Measurements from ENCODE around the gene LMF2.

LMF2 gene

DNA sequence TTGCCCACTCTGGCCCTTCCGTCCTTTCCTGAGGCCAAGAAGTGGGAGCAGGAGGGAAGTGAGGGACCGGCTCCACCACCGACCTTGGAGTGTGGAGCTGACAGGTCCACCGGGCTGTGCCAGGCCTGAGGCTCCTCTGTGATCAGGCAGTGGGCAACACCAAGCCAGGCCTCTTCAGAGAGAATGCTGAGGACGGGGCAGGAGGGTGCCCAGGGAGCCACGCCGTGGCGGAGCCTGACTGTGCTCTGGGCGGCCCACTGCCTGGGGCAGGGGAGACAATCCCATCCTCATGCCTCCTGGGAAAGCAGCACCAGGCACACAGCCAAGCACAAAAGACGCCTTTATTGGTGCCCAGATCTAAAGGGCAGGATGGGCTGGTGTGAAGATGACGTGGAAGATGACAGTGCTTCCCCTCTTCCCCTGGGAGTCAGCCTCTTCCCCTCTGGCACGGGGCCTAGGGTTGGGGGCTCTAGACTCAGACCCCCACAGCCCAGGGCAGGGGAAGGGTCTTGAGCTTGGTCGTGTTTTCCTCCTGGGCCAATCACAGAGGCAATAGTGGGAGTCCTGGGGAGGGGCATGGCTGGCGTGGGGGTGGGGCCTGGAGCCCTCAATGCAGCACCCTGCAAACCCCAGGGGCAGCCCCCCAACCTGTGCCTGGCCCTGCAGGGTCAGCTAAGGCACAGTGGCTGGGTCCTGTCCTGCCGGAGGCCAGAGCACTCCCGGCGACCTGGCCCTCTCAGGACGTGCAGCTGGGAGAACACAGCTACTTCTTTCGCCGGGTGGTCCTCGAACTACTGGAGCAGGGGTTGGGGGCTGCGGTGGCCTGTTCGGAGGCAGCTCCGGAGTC, 4.7 kb downstream of the LMF2 start:
- Histone ChIP-seq H3K36me3 (ENCODE audit: control insufficient read depth, insufficient read depth, low read length) (peaks cover 4% of the 10 kb centered on the region), H3K4me1 (ENCODE audit: control insufficient read depth, insufficient read depth, low read length) (no peaks in the 10 kb centered on the region), H3K27me3 (ENCODE audit: control insufficient read depth, insufficient read depth, low read length, poor library complexity, severe bottlenecking) (no peaks in the 10 kb centered on the region), H3K9me3 (ENCODE audit: control insufficient read depth, low read length) (no peaks in the 10 kb centered on the region), H3K27ac (ENCODE audit: insufficient read depth, low read depth, low read length, poor library complexity, severe bottlenecking) (no peak overlapping the region), H3K4me3 (ENCODE audit: insufficient read depth, low read depth, low read length) (no peak overlapping the region)
- WGBS, 2 experiments, result 93 to 96% methylated on average over 24 of the region's 24 CpGs

DNA sequence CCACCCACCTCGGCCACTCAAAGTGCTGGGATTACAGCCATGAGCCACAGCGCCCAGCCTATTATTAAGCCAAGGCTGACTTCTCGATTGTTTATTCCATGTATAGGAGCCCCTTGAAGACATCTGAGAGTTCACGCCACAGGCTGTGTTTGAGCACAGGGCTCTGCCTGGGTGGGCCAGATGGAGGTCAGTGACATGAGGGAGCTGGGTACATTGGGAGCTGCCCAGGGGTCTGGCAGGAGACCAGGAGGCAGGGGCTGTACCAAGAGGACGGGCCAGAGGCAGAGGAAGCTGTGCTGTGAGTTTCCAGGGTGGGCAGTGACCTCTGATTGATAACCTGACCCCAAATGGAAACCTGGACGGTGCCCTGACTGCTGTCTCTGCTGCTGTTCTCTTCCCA, 5.4 kb downstream of the LMF2 start:
- no peak overlapping the region for H3K4me3 ChIP-seq (ENCODE audit: insufficient read depth, low read depth, low read length)
- no peaks in the 10 kb centered on the region for H3K4me1 ChIP-seq (ENCODE audit: control insufficient read depth, insufficient read depth, low read length)
- 93 to 94% methylated on average over 6 of the region's 6 CpGs for WGBS, 2 experiments
- peaks cover 4% of the 10 kb centered on the region for H3K36me3 ChIP-seq (ENCODE audit: control insufficient read depth, insufficient read depth, low read length)
- H3K9me3 ChIP-seq (ENCODE audit: control insufficient read depth, low read length), result no peaks in the 10 kb centered on the region
- H3K27ac ChIP-seq (ENCODE audit: insufficient read depth, low read depth, low read length, poor library complexity, severe bottlenecking), result no peak overlapping the region
- no peaks in the 10 kb centered on the region for H3K27me3 ChIP-seq (ENCODE audit: control insufficient read depth, insufficient read depth, low read length, poor library complexity, severe bottlenecking)

DNA sequence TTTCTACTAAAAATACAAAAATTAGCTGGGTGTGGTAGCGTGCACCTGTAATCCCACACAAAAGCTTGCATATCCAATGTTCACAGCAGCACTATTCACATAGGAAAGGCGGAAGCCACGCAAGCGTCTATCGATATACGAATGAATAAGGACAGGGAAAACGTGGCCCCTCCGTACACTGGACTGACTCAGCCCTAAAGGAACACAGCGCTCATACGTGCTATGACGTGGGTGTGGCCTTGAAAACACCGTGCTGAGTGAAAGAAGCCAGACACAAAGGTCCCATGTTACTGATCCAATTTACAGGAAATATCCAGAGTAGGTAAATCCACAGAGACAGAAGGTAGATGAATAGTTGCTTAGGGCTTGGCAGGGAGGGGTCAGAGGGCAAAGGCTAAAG, 7.0 kb downstream of the LMF2 start:
- WGBS, 2 experiments, result 95 to 96% methylated on average over 12 of the region's 12 CpGs
- no peak overlapping the region for H3K27ac ChIP-seq (ENCODE audit: insufficient read depth, low read depth, low read length, poor library complexity, severe bottlenecking)
- no peaks in the 10 kb centered on the region for H3K9me3 ChIP-seq (ENCODE audit: control insufficient read depth, low read length)
- H3K36me3 ChIP-seq (ENCODE audit: control insufficient read depth, insufficient read depth, low read length), result peaks cover 3% of the 10 kb centered on the region
- H3K27me3 ChIP-seq (ENCODE audit: control insufficient read depth, insufficient read depth, low read length, poor library complexity, severe bottlenecking), result no peaks in the 10 kb centered on the region
- no peaks in the 10 kb centered on the region for H3K4me1 ChIP-seq (ENCODE audit: control insufficient read depth, insufficient read depth, low read length)
- H3K4me3 ChIP-seq (ENCODE audit: insufficient read depth, low read depth, low read length), result no peak overlapping the region

DNA sequence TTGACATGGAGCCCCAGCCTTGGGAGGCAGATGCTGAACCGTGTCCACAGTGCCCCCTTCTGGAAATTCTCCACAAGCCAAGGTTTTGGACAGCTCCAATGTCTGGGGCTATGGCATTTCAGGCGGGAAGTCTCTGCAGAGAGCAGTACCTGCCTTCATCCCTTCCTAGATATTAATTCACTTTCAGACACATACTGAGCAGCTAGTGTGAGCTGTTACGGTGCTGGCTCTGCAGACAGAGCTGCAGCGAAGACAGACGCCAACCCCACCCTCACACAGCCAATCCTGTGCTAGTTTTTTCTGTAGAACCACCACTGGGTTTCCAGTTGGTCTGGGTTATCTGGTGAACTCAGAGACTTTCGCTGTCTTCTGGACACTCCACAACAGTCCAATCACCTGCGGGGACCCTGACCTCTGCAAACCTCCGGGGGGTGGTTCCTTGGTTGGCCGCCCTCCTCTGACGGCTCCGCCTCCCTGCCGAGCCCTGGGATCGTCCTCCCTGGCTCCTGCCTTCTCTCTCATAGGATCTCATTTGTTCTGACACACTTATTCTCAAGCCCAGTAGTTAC, 9.1 kb downstream of the LMF2 start:
- Histone ChIP-seq H3K27me3 (ENCODE audit: control insufficient read depth, insufficient read depth, low read length, poor library complexity, severe bottlenecking) (no peaks in the 10 kb centered on the region), H3K9me3 (ENCODE audit: control insufficient read depth, low read length) (no peaks in the 10 kb centered on the region), H3K4me3 (ENCODE audit: insufficient read depth, low read depth, low read length) (no peak overlapping the region), H3K36me3 (ENCODE audit: control insufficient read depth, insufficient read depth, low read length) (no peaks in the 10 kb centered on the region), H3K27ac (ENCODE audit: insufficient read depth, low read depth, low read length, poor library complexity, severe bottlenecking) (no peak overlapping the region), H3K4me1 (ENCODE audit: control insufficient read depth, insufficient read depth, low read length) (no peaks in the 10 kb centered on the region)
- 29 to 32% methylated on average over 13 of the region's 13 CpGs for WGBS, 2 experiments

DNA sequence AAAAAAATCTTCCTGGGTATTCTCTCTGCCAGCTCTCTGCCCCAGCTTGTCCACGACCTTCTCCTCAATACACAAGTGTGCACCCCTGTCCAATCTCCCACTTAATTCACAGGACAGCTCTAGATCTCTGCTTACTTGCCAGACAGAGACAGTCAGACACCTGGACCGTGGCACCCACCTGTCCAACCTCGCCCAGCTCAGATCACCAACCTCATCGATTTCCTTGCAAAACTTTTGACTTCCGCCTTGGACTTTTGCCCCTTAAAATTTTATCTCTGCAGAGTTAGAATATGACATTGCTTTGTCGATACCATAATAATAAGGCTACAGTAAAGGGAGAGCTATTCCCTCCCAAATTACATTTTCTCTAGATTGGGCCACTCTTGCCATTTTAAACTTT, 10.4 kb downstream of the LMF2 start:
- Histone ChIP-seq H3K9me3 (ENCODE audit: control insufficient read depth, low read length) (no peaks in the 10 kb centered on the region), H3K4me3 (ENCODE audit: insufficient read depth, low read depth, low read length) (no peak overlapping the region), H3K27me3 (ENCODE audit: control insufficient read depth, insufficient read depth, low read length, poor library complexity, severe bottlenecking) (no peaks in the 10 kb centered on the region), H3K36me3 (ENCODE audit: control insufficient read depth, insufficient read depth, low read length) (no peaks in the 10 kb centered on the region), H3K4me1 (ENCODE audit: control insufficient read depth, insufficient read depth, low read length) (no peaks in the 10 kb centered on the region), H3K27ac (ENCODE audit: insufficient read depth, low read depth, low read length, poor library complexity, severe bottlenecking) (no peak overlapping the region)
- whole genome bisulfite sequencing, 2 experiments, result 92 to 93% methylated on average over 6 of the region's 6 CpGs

DNA sequence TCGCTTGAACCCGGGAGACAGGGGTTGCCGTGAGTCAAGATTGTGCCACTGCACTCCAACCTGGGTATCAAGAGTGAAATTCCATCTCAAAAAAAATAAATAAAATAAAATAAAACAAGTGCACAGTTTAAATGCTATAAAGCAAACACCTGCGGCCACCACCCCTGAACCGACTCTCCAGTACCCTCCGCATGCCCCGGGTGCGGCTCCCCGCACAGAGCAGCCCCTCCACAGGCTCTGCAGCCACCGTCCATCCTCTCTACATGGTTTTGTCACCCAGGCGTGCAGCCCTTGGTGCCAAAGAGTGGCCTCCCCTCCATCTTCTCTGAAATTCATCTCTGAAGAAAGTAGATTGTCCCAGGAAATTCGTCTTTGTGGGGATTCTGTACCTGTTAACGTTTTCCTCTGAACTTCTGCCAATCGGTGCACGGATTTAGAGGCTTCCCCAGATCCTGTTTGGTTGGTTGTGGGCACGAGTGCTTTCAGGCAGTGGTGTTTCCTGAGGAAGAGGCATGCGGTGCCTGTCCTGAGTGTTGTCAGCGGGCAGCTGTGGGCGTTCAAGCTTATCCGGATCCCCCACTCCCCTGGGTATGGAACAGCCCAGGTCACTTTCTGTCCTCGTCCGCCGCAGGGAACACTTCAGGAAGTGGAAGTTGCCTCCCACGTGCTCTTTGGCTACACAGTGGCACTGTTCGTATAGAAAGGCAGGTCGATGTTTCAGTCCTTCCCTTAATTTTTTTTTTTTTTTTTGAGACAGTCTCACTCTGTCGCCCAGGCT, 16.8 kb downstream of the LMF2 start:
- Histone ChIP-seq H3K36me3 (ENCODE audit: control insufficient read depth, insufficient read depth, low read length) (no peaks in the 10 kb centered on the region), H3K4me3 (ENCODE audit: insufficient read depth, low read depth, low read length) (no peak overlapping the region), H3K27me3 (ENCODE audit: control insufficient read depth, insufficient read depth, low read length, poor library complexity, severe bottlenecking) (no peaks in the 10 kb centered on the region), H3K9me3 (ENCODE audit: control insufficient read depth, low read length) (no peaks in the 10 kb centered on the region), H3K27ac (ENCODE audit: insufficient read depth, low read depth, low read length, poor library complexity, severe bottlenecking) (no peak overlapping the region), H3K4me1 (ENCODE audit: control insufficient read depth, insufficient read depth, low read length) (no peaks in the 10 kb centered on the region)
- 90 to 92% methylated on average over 27 of the region's 27 CpGs for WGBS, 2 experiments

DNA sequence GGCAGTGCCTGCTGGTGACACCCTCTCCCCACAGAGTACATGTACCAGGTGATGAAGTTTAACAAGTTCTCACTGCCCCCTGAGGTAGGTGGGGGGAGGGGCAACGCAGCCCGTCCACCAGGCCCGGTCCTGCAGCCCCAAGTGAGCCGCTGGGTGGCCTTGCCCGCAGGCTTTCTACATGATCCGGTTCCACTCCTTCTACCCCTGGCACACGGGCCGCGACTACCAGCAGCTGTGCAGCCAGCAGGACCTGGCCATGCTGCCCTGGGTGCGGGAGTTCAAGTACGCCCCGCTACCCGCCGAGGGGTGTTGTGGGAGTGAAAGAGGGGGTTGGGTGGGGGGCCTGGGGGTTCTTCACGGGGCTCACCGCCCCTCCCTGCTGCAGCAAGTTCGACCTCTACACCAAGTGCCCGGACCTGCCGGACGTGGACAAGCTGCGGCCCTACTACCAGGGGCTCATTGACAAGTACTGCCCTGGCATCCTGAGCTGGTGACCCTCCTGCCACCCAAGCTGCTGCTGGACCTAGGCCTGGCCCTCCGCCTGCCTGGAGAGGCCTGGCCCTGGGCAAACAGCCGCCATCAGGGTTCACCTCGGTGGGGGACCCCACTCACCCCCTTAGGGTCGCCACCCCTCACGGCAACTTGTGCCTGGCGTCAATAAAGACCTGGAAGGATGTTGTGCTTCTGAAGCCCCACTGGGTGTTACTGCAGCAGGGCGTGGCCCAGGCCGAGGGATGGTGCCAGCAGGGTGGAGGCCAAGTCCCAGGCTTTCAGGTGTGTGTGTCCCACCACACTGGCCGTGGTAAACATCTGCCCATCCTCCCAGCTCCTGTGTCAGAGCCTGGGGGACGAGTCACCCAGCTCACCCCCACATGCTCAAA, 17.9 kb downstream of the LMF2 start:
- H3K4me3 ChIP-seq (ENCODE audit: insufficient read depth, low read depth, low read length), result no peak overlapping the region
- no peaks in the 10 kb centered on the region for H3K4me1 ChIP-seq (ENCODE audit: control insufficient read depth, insufficient read depth, low read length)
- 90 to 93% methylated on average over 31 of the region's 31 CpGs for WGBS, 2 experiments
- no peaks in the 10 kb centered on the region for H3K27me3 ChIP-seq (ENCODE audit: control insufficient read depth, insufficient read depth, low read length, poor library complexity, severe bottlenecking)
- H3K27ac ChIP-seq (ENCODE audit: insufficient read depth, low read depth, low read length, poor library complexity, severe bottlenecking), result no peak overlapping the region
- H3K36me3 ChIP-seq (ENCODE audit: control insufficient read depth, insufficient read depth, low read length), result no peaks in the 10 kb centered on the region
- no peaks in the 10 kb centered on the region for H3K9me3 ChIP-seq (ENCODE audit: control insufficient read depth, low read length)

DNA sequence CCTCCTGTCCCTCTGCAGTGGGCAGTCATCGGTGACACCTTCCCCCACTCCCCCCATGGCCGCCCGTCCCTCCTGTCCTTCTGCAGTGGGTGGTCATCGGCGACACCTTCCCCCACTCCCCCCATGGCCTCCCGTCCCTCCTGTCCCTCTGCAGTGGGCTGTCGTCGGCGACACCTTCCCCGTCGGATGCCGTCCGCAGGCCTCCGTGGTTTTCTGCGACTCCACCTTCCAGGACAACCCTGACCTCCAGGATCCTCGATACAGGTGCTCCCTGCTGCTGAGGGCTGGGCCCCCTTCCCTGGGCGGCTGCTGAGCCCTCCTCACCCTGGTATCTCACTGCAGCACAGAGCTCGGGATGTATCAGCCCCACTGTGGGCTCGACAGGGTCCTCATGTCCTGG, 18.6 kb downstream of the LMF2 start:
- no peaks in the 10 kb centered on the region for H3K36me3 ChIP-seq (ENCODE audit: control insufficient read depth, insufficient read depth, low read length)
- H3K27ac ChIP-seq (ENCODE audit: insufficient read depth, low read depth, low read length, poor library complexity, severe bottlenecking), result no peak overlapping the region
- H3K27me3 ChIP-seq (ENCODE audit: control insufficient read depth, insufficient read depth, low read length, poor library complexity, severe bottlenecking), result no peaks in the 10 kb centered on the region
- H3K9me3 ChIP-seq (ENCODE audit: control insufficient read depth, low read length), result no peaks in the 10 kb centered on the region
- WGBS, 2 experiments, result 84% methylated on average over 19 of the region's 19 CpGs
- H3K4me1 ChIP-seq (ENCODE audit: control insufficient read depth, insufficient read depth, low read length), result no peaks in the 10 kb centered on the region
- H3K4me3 ChIP-seq (ENCODE audit: insufficient read depth, low read depth, low read length), result no peak overlapping the region

DNA sequence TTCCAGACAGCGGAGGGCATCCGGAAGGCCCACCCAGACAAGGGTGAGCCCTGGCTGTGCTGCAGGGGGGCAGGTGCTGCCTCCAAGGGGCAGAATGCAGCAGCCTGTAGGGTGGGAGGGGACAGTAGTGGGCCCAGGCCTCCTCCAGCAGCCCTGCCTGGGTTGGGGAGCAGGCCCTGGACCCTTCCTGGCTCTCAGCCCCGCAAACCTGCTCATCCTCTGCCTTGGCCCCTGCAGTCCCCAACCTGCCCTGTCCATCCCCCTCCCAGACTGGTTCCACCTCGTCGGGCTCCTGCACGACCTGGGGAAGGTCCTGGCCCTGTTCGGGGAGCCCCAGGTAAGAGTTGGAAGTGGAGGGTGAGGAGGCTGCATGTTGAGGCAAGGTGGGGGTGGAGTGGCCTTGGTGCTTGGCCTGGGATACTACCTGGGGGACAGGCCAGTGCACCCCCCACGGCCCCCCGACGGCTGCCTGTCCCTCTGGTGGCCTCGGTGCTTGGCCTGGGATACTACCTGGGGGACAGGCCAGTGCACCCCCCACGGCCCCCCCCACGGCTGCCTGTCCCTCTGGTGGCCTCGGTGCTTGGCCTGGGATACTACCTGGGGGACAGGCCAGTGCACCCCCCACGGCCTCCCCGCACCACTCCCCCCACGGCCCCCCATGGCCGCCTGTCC, 19.4 kb downstream of the LMF2 start:
- no peaks in the 10 kb centered on the region for H3K36me3 ChIP-seq (ENCODE audit: control insufficient read depth, insufficient read depth, low read length)
- 82 to 86% methylated on average over 18 of the region's 18 CpGs for WGBS, 2 experiments
- no peak overlapping the region for H3K4me3 ChIP-seq (ENCODE audit: insufficient read depth, low read depth, low read length)
- H3K9me3 ChIP-seq (ENCODE audit: control insufficient read depth, low read length), result no peaks in the 10 kb centered on the region
- no peaks in the 10 kb centered on the region for H3K4me1 ChIP-seq (ENCODE audit: control insufficient read depth, insufficient read depth, low read length)
- H3K27ac ChIP-seq (ENCODE audit: insufficient read depth, low read depth, low read length, poor library complexity, severe bottlenecking), result no peak overlapping the region
- no peaks in the 10 kb centered on the region for H3K27me3 ChIP-seq (ENCODE audit: control insufficient read depth, insufficient read depth, low read length, poor library complexity, severe bottlenecking)

Measured in ectodermal cell (in vitro differentiated cells).